GM21528 (cell line): ENCODE measurements around the gene ARF1.
"Not testable (repeated sequence)": the region's sequence is repeated elsewhere in the genome, so short reads cannot be mapped to it uniquely, and the experiment has no call there.

ENCODE experiments used
- ATAC-seq: cut with Tn5 transposase; IDR thresholded peaks from one replicate; pipeline ENCODE4 v1.9.1; 2021; ENCODE audit warnings: mild to moderate bottlenecking, moderate library complexity; ENCODE audit not compliant: unreplicated experiment, low FRiP score

Gene ARF1

DNA sequence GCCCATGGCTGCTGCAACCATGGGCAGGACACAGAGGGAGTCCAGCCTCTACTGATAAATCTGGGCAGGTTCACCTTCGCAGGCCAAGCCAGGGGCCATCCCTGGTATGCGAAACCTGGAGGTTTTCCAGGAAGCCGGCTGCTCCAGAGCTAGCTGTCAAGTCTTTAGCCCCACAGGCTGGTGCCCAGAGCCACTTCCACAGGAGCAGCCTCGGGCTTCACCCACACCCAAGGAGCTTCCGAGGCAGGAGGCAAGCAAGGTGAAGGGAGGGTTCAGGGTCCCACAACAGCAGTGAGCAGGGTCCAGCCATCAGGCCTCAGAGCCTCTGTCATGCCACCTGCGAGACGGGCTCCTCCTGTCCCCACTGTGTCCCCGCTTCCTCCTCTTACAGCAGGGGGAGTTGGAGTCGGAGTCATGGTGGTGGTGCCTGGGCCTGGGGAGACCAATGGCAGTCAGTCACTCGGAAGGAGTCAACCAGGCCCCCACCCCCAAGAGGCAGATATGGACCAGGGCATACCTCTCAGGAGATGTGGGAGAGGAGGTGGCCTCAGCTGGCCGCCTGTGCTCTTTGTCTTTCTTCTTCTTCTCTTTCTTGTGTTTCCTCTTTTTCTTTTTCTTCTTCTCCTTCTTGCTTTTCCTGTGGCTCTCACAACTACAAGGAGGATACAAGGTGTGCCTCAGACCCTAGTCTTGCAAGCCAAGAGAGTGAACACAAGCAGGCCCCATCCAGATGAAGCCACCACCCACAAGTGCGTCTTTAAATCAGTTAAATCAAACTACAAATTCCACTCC is 18.5 kb downstream of the ARF1 start:
- no peak for ATAC-seq

- ATAC-seq = no peak
These were observed 19.1 kb downstream of the ARF1 start for GRCh38 chr1:228101614-228101993.

GRCh38 chr1:228101994-228102790 is 19.7 kb downstream of the ARF1 start:
- peak; percentile 21 for ATAC-seq

DNA sequence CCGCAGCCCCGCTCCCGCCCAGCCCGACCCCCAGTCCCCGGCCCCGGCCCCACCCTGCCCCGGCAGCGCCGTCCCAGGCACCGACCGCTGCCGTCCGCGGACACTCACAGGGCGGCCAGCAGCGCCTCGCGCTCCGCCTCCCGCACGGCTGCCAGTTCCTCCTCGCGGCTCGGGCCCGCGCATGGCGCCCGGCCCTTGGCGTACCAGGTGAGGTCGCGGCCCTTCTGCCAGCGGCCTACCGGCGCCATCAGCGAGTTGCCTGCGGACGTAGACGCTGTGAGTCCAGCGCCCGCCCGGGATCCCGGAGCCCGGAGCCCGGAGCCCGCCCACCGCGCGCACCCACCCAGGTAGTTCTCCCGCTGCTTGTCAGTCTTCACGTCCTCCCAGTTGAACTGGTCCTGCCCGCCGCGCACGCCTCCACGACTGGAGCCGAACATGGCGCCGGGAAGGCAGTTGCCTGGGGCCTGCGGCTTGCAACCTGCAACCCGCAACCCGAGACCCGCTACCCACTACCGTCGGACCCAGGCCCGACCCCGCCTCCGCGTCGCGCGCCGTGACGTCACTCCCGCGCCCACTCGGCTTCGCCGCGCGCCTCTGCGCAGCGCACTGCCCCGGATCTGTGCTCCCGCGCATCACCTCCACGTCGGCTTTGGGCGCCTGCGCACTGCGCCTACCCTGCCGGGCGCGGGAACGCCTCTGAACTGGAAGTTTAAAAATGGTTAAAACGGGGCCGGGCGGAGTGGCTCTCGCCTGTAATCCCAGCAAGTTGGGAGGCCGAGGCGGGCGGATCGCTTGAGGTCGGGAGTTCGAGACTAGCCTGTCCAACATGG is 20.5 kb downstream of the ARF1 start, which contains the start of gene C1orf35:
C1orf35 (minus strand) TSS at position 535 of the 830 bp plus-strand sequence; CDS start at position 437, 98 bp downstream.
- peak; percentile 53 for ATAC-seq

- ATAC-seq = no peak
These were observed 22.2 kb downstream of the ARF1 start for GRCh38 chr1:228104526-228105269.

DNA sequence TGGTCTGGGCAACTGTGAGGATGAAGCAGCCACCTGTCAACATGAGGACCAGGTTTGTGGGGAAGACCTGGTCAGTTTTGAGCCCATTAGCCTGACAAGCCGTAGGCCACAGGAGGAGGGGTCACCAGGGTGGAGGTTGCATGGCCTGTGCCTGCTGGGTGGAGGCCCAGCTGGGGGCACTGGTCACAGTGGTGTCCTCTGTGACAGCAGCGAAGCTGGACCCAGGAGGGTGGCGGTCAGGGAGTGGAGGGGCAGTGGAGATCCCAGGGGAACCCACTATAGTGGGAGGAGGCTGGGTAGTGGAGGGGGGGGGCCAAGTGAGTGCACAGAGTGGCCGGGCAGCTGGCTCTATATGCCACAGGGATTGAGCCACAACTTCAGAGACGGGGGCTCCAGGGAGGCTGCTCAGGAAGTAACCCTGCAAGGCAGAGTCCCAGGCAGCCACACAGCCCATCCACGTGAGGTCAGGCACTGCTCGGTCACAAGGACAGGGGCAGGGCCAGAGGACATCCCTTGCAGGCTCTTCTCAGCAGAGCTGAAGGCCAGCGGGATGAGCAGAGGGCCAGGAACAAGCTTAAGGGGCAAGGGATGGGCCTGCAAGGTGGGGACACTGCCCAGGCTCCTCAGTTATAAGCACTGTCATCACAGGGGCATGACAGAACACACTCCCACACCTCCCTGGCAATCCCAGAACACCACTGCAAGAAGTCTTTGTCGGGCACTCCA is 22.9 kb downstream of the ARF1 start:
- no peak for ATAC-seq

DNA sequence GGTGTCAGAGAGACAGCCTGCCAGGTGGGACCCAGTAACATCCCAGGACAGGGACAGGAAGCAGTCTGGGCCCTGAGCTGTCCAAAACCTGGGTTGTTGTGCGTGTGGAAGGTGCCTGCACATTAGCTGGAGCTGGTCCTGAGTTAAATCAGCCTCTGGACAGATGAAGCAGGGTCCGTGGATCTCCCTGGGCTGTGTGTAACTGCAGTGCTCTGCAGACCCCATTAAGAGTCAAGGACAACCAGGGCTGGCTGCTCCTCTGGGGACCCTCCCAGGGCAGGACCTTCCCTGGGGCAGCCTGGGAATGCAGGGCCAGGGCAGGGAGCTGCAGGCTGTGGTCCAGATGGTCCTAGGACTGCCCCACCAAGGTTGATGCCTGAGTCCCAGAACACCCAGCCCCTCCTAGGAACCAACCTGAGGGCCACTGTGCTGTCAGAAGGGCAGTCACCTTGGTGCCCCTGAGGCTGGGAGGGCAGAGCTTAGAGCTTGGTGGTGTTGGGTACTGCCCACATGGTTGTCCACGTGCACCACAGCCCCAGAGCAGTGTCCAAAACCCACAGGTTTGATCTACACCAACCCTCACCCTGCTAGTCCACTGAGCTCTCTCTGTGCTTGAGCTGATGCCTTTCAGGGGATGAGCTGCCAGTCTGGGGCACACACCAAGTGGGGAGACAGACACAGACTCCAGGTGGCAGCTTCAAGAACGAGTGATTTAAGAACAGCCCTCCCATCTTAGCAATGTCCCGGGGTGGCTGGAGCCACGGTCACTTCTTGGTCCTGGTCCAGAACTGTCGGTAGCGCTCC is 23.7 kb downstream of the ARF1 start:
- ATAC-seq = no peak

- ATAC-seq = no peak
These were observed 24.2 kb downstream of the ARF1 start for GRCh38 chr1:228106800-228107054.

DNA sequence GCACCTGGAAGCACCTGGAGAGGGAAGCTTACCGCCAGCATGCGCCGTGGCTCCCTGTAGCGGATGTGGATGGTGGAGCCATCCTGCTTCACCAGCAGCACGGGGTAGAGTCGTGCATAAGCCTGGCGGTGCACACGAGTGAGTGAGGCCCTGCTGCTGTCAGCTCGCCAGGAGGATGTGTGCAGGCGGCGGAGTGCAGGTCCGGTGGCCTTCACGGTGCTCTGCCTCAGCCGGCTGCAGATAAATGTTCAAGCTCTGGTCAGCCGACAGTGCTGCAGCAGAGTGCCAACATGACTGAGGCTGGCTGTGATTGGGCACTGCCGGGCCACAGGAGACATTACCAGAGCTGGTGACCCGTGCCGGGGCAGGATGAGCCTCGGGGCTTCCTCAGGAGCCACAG is 25.1 kb downstream of the ARF1 start:
- no peak for ATAC-seq

DNA sequence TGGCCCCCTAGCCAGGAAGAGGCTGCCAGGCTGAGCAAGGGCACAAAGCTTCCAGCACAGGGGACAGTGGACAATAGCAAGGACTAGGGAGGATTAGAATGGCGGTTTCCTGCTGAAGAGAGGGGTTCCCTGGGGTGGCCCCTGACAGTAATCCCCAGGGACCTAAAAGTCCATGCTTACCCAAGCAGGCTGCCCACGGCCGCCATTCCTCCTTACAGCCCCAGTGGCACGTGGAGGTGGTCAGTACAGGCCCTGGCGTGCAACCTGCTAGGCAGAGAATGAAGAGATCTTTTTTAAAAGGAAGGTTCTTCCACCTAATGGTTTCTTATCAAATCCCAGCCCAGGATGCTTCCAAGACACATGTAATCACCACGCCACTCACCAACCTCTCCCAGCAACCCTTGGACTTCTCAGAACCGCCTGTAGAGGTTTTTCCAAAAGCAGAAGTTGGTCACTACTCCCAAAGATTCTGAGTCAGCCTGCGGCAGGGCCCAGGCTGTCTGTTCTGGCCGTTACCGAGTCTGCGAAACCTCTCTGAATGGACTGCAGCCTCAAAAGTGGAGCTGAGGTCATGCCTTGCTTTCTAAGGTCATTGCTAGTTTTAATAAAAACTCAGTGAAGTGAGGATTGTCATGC is 25.7 kb downstream of the ARF1 start:
- no peak for ATAC-seq

- no peak for ATAC-seq
These were observed 26.2 kb downstream of the ARF1 start for GRCh38 chr1:228108742-228109072.

- peak; percentile 90 for ATAC-seq
These were observed 26.8 kb downstream of the ARF1 start, which contains the start of gene MRPL55 for GRCh38 chr1:228109073-228109961. Gene MRPL55, minus strand, starts transcription at chr1:228109299. Its CDS starts 1,039 bp downstream, at chr1:228108260.

DNA sequence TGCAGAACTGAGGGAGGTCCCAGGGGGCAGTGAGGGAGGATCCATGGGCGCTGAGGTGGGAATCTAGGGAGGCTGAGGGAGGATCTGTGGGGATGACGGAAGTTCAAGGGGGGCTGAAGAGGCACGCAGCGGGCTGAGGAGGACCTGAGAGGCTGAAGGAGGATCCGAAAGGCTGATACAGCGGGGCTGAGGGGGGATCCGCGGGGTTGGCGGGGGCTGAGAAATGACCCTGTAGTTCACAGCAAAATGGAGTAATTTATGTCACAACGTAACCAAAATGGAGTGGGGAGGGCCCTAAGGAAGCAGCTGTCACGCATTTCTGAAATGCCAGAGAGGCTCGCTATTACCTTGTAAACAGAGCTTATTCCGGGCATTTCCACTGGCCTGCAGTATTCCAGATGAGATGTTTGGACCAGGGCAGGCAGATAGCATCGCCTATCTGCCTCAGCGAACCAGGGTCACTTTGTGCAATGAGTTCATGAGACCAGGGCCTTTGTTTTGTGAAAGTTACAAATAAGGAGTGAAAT is 27.5 kb downstream of the ARF1 start:
- no peak for ATAC-seq

DNA sequence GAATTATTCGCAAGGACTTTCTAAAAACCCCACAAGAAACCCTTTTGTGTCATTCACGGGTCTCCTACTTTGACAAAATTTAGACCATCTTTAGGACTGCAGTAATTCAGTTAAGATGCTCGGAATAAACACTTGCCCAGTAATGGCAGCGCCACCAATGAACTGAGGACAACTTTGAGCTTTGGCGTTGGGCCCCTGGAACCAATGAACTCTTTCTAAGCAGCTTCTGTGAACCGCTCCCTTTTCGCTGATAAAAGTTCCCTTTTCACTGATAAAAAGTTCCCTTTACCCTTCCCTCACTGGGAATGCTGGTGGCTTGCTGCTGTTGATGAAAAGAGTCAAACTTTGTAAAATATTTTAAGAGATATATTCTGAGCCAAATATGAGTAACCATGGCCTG is 28.0 kb downstream of the ARF1 start:
- no peak for ATAC-seq

GRCh38 chr1:228111315-228111714 is 28.8 kb downstream of the ARF1 start:
- ATAC-seq = not testable (repeated sequence)

DNA sequence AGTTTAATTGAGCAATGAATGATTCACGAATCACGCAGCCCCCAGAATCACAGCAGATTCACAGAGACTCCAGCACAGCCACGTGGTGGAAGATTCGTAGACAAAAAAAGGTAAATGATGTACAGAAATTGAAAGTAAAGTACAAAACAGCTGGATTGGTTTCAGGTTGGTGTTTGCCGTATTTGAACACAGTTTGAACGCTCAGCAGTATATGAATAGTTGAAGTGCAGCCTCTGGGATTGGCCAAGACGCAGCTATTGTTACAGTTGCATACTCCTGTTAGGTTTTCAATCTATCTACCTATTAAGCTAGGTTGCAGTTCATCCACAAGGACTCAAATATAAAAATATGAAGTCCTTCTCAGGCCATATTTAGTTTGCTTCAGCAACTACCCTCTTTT is 29.7 kb downstream of the ARF1 start:
- ATAC-seq = no peak

GRCh38 chr1:228112617-228113016 is 30.1 kb downstream of the ARF1 start:
- no peak for ATAC-seq
